Spleen (tissue), 7 donors: ENCODE data around the gene BRF1.
A peak's percentile ranks its signal among the peaks of the same experiment; 100 is the strongest.

Experiments
- POLR2AphosphoS5 ChIP-seq, 3 donors: sonication (generic); formaldehyde crosslinking; IDR thresholded peaks; one replicate each; pipeline ENCODE4 v1.5.1; 2017; ENCODE audit warnings: antibody characterized with exemption in 3 of 3
- TF ChIP-seq, protein P1 (sequence below), 11 experiments: fragments of 200-600 bp in 7 of 11; fragments of 450-650 bp in 4 of 11; sonication (generic) in 4 of 11; IDR thresholded peaks in 8 of 11; conservative IDR thresholded peaks in 3 of 11; 1 replicate in 7 of 11; 2 replicates in 4 of 11; pipeline versions ENCODE4 v1.4.0 to v1.8.0; 2016 to 2021; ENCODE audit warnings: antibody characterized with exemption in 11 of 11, inconsistent platforms in 4 of 11, mild to moderate bottlenecking in 1 of 11
- donor health status: DM: no; HTN: no; CAD: no; lungs with moderate emphysema.
- donor health status: DM: no; HTN: no; CAD: no.
- donor health status: DM: no; HTN: no; CAD: no.

DNA sequence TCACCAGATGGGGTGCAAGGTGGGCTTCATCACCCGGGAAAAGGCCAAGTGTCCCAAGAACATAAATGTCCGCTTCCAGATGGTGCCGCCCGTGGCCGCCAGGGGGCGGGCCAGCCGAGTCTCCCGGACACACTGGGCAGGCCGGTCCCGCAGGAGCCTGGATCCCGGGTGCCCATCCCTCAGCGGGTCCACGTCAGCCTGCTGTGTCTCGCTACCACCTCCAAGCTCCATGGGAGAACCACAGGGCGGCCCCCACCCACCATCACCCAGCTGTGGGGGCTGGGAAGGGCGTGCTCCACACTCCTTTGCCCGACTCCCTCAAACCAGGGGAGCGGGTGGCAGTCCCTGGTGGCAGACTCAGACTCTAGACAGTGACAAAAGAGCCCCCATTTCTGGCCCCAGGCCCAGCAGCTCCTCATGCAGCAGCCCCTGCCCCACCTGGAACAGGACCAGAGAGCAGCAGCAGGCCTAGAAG is 97.7 kb downstream of the BRF1 start:
- TF ChIP-seq, protein P1, sequence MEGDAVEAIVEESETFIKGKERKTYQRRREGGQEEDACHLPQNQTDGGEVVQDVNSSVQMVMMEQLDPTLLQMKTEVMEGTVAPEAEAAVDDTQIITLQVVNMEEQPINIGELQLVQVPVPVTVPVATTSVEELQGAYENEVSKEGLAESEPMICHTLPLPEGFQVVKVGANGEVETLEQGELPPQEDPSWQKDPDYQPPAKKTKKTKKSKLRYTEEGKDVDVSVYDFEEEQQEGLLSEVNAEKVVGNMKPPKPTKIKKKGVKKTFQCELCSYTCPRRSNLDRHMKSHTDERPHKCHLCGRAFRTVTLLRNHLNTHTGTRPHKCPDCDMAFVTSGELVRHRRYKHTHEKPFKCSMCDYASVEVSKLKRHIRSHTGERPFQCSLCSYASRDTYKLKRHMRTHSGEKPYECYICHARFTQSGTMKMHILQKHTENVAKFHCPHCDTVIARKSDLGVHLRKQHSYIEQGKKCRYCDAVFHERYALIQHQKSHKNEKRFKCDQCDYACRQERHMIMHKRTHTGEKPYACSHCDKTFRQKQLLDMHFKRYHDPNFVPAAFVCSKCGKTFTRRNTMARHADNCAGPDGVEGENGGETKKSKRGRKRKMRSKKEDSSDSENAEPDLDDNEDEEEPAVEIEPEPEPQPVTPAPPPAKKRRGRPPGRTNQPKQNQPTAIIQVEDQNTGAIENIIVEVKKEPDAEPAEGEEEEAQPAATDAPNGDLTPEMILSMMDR (IDR thresholded peaks at IDR 0.05 in 8 of 11, conservative IDR thresholded peaks at IDR 0.05 in 3 of 11), result peak; percentile 56 to 96 (median 85)
- TF ChIP-seq POLR2AphosphoS5 (IDR thresholded peaks at IDR 0.05), result peak; percentile 11 to 74 (median 58)
